ENCODE results near the gene CCDC142. TPM values are rescaled to one million over a fixed set of nuclear protein-coding genes. Genes with fewer than 3 reads are reported as not detected.

CCDC142 gene
- total RNA-seq, 1 experiment from 2014 or later, result 14.0 TPM

GRCh38 chr2:74527741-74528140 lies 44.9 kb upstream of the CCDC142 start (continued):
- TF ChIP-seq STAT6 (CRISPR knock-in tag; conservative IDR thresholded peaks at IDR 0.05; ENCODE audit: low read depth), result no peak
- TF ChIP-seq, protein P1, sequence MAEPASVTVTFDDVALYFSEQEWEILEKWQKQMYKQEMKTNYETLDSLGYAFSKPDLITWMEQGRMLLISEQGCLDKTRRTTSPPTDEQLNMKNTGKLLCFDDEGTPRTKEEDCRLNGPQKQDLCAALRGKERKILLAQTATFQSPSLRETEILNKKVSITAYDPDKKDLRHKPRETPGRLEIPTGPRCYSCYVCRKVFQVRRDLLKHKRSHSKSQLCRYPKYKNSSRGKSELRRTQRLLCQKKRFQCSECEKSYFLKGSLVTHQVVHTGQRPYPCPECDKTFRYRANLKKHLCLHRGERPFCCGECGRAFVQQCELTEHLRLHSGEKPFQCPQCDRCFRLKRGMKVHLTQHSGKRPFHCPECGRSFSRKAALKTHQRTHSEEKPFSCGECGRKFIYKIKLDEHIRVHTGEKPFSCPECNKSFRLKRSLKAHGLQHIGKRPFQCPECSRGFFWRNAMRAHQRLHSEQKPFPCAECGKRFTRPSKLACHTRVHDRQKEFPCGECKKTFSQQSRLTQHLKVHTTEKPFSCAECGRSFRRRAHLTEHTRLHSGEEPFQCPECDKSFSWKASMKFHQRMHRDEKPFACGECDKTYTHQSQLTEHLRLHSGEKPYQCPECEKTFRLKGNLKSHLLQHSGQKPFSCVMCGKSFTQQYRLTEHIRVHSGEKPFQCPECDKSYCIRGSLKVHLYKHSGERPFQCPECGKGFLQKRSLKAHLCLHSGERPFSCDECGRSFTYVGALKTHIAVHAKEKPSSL (CRISPR knock-in tag; conservative IDR thresholded peaks at IDR 0.05), result no peak

GRCh38 chr2:74526649-74527230 lies 43.9 kb upstream of the CCDC142 start:
- Mint-ChIP-seq H3K27ac (no peak overlapping the region), H3K9me3 (0 out of 2 replicates have a peak, but pooled peaks cover 3% of the 10 kb centered on the region), H3K27me3 (ENCODE audit: low read depth) (peaks cover 21% of the 10 kb centered on the region), H3K4me3 (peak overlapping the region; percentile 41), H3K4me1 (peaks cover 14% of the 10 kb centered on the region), H3K36me3 (peaks cover 21% of the 10 kb centered on the region)
- DNase-seq (ENCODE audit: low spot score) (no peak), ATAC-seq (no peak)
- ChIA-PET CTCF (interaction anchor here (1.0 to 1.5 kb wide), 6 partner anchors 9 to 51 kb away, joined by 3 to 5 read pairs (median 4); partner anchors contain the start of genes CCDC142 and TTC31), POLR2A (interaction anchor here (0.6 to 1.1 kb wide), 2 partner anchors 18 to 44 kb away, joined by 3 to 4 read pairs; partner anchors contain the start of genes CCDC142 and TTC31)
- TF ChIP-seq SP1 (CRISPR knock-in tag; conservative IDR thresholded peaks at IDR 0.05) (no peak), ZNF671 (CRISPR knock-in tag; IDR thresholded peaks at IDR 0.05) (no peak), NFYB (CRISPR knock-in tag; conservative IDR thresholded peaks at IDR 0.05; ENCODE audit: low read depth) (no peak)

DNA sequence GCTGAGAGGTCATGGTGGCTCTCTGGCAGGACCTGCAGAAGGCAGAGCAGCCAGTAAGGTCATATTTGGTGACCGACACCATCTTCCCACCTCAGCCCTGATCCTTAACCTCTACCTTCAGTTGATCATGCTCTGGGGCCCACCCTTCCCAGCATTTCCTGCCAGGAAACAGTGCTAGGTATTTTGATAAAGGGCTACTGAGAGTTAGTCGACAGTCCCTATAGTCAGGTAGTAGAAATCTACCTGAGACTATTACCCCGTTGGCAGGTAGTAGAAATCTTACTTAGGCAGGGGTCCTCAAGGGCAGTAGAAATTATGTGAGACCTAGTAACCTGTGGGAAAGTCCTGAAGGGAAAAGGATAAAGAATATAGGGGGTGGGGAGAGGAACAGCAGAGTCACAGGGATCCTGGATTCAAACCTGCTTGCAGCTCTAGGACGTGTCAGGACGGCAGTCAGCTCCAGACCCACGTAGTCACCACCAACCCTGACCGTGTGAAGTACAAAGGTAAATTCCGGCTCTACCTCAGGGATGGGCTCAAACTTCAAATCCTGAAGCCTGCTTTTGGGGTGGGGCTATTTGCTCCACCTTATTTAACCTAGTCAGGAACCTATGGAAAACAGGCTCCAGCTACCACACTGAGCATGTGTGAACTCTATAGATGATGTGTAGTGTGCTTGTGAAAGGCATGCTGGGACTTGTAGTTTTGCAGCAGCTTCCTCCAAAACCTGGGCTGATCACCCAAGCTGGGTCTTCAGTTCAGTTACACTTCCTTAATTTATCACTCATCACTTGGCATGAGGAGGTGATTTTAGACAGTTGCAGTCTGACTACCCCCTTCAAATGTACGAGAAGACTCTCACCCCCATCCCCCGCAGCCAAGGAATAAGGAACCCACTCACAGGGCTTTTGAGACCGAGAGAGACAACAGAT lies 43.2 kb upstream of the CCDC142 start, which contains the start of gene DQX1:
Gene DQX1 (minus strand): TSS at position 515 of the 932 bp plus-strand sequence. CDS start 502 bp downstream, at position 13.
- POLR2A ChIA-PET, result interaction anchor here (0.6 to 1.1 kb wide), 2 partner anchors 18 to 44 kb away, joined by 3 to 4 read pairs; partner anchors contain the start of genes CCDC142 and TTC31
- Mint-ChIP-seq H3K36me3 (peaks cover 21% of the 10 kb centered on the region), H3K4me1 (peaks cover 14% of the 10 kb centered on the region), H3K27me3 (ENCODE audit: low read depth) (peaks cover 27% of the 10 kb centered on the region), H3K9me3 (0 out of 2 replicates have a peak, but pooled peaks cover 3% of the 10 kb centered on the region), H3K4me3 (peak within 1 kb of the TSS; percentile 41), H3K27ac (peak within 1 kb of the TSS; percentile 60; the same call in 1 of the 2 replicates)
- CTCF ChIA-PET, result interaction anchor here (0.7 to 1.5 kb wide), 7 partner anchors 9 to 348 kb away, joined by 3 to 5 read pairs (median 4); partner anchors contain the start of genes CCDC142, MOB1A and TTC31
- no peak for DNase-seq (ENCODE audit: low spot score)
- TF ChIP-seq ZNF232 (CRISPR knock-in tag; IDR thresholded peaks at IDR 0.05), result no peak
- TF ChIP-seq ZNF671 (CRISPR knock-in tag; IDR thresholded peaks at IDR 0.05), result no peak
- peak; percentile 98 for TF ChIP-seq ZNF317 (CRISPR knock-in tag; IDR thresholded peaks at IDR 0.05; ENCODE audit: borderline replicate concordance, low read depth)
- peak; percentile 21 for ATAC-seq

GRCh38 chr2:74524955-74525716 lies 42.3 kb upstream of the CCDC142 start:
- Mint-ChIP-seq H3K36me3 (peaks cover 21% of the 10 kb centered on the region), H3K4me1 (peaks cover 11% of the 10 kb centered on the region), H3K4me3 (no peak overlapping the region), H3K9me3 (0 out of 2 replicates have a peak, but pooled peaks cover 3% of the 10 kb centered on the region), H3K27ac (no peak overlapping the region), H3K27me3 (ENCODE audit: low read depth) (peaks cover 36% of the 10 kb centered on the region)
- ChIA-PET POLR2A (no interaction called here), CTCF (interaction anchor here (1.2 to 1.3 kb wide), 2 partner anchors 11 to 47 kb away, joined by 5 read pairs; no protein-coding TSS in a partner anchor)
- DNase-seq (ENCODE audit: low spot score) (no peak), ATAC-seq (no peak)
- TF ChIP-seq ZNF317 (CRISPR knock-in tag; IDR thresholded peaks at IDR 0.05; ENCODE audit: borderline replicate concordance, low read depth) (no peak), JUN (CRISPR knock-in tag; IDR thresholded peaks at IDR 0.05) (no peak), NFE2L1 (CRISPR knock-in tag; IDR thresholded peaks at IDR 0.05) (no peak), ZNF532 (CRISPR knock-in tag; IDR thresholded peaks at IDR 0.05; ENCODE audit: borderline replicate concordance) (no peak), SOX15 (CRISPR knock-in tag; IDR thresholded peaks at IDR 0.05) (no peak), EMX1 (CRISPR knock-in tag; IDR thresholded peaks at IDR 0.05) (no peak), FOXK1 (CRISPR knock-in tag; IDR thresholded peaks at IDR 0.05) (no peak)
- TF ChIP-seq, protein P1 (CRISPR knock-in tag; conservative IDR thresholded peaks at IDR 0.05), result no peak
